Bronchial epithelial cell (primary cell): ENCODE results near the gene FAM20A. TPM values are rescaled to one million over a fixed set of nuclear protein-coding genes. Genes with fewer than 3 reads are reported as not detected.

Experiments
- DNase-seq: peaks from one replicate; pipeline ENCODE4 v3.0.0-alpha.2; 2010; ENCODE audit warnings: low read depth
- FAIRE-seq: peaks from 2 replicates; lab custom pipeline; 2011; peaks lifted over from hg19 to GRCh38; lab: Jason Lieb, UNC
- H3K27me3 ChIP-seq: 2 replicates; pipeline ENCODE4 v1.5.1; 2011; ENCODE audit warnings: low read length; ENCODE audit not compliant: control insufficient read depth, insufficient read depth
- H3K36me3 ChIP-seq: 2 replicates; pipeline ENCODE4 v1.5.1; 2011; ENCODE audit warnings: low read length; ENCODE audit not compliant: control insufficient read depth, insufficient read depth
- H3K4me3 ChIP-seq: 2 replicates; pipeline ENCODE4 v1.5.1; 2011; ENCODE audit warnings: mild to moderate bottlenecking, low read depth, low read length, control low read depth
- total RNA-seq: library from RNA; depleted of rRNA; stranded (reverse); fragments of >200 nt; gene quantifications from 2 replicates; pipeline ENCODE4 v1.2.1, GENCODE V29; 2014
- TF ChIP-seq, protein P1 (sequence below): IDR thresholded peaks from 2 replicates; pipeline ENCODE4 v1.5.1; 2011; ENCODE audit warnings: mild to moderate bottlenecking, moderate library complexity, low read length, control low read depth, inconsistent platforms; ENCODE audit not compliant: insufficient read depth, severe bottlenecking

FAM20A gene
- total RNA-seq, 1 donor from 2014 or later, result 0.26 TPM

DNA sequence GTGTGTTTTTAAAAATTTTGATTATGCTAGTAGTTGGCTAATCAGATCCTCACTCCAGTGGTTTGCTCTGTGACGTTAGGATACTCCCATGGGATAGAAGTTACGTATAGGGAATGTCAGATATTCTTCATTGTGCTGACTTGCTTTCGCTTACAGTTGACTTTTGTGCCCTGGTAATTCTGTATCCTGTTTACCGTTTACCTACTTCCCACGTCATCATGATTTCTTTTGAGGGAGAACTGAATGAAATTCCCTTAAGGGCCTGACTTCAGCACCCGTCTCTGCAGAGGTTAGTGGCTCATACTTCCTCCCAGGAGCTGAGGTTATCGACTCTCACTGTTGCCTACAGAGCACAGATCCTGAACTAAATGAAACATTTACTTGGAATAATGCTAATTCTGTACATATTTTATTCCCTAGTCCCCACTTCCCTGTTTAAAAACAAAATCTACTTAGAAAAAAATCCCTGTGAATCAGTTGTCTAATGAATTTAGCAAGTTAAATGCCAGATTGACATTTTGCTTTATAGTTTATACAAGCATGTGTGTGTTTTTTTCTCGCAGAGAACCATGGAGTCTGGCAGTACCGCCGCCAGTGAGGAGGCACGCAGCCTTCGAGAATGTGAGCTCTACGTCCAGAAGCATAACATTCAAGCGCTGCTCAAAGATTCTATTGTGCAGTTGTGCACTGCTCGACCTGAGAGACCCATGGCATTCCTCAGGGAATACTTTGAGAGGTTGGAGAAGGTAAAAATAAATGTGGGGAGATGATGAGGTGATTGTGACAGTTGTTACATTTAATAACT, 86.1 kb downstream of the FAM20A start:
- Histone ChIP-seq H3K27me3 (no peaks in the 10 kb centered on the region), H3K4me3 (peak overlapping the region; percentile 11), H3K36me3 (peaks cover 11% of the 10 kb centered on the region)
- DNase-seq (peak; percentile 86), FAIRE-seq (no peak)
- TF ChIP-seq, protein P1, sequence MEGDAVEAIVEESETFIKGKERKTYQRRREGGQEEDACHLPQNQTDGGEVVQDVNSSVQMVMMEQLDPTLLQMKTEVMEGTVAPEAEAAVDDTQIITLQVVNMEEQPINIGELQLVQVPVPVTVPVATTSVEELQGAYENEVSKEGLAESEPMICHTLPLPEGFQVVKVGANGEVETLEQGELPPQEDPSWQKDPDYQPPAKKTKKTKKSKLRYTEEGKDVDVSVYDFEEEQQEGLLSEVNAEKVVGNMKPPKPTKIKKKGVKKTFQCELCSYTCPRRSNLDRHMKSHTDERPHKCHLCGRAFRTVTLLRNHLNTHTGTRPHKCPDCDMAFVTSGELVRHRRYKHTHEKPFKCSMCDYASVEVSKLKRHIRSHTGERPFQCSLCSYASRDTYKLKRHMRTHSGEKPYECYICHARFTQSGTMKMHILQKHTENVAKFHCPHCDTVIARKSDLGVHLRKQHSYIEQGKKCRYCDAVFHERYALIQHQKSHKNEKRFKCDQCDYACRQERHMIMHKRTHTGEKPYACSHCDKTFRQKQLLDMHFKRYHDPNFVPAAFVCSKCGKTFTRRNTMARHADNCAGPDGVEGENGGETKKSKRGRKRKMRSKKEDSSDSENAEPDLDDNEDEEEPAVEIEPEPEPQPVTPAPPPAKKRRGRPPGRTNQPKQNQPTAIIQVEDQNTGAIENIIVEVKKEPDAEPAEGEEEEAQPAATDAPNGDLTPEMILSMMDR, result no peak

DNA sequence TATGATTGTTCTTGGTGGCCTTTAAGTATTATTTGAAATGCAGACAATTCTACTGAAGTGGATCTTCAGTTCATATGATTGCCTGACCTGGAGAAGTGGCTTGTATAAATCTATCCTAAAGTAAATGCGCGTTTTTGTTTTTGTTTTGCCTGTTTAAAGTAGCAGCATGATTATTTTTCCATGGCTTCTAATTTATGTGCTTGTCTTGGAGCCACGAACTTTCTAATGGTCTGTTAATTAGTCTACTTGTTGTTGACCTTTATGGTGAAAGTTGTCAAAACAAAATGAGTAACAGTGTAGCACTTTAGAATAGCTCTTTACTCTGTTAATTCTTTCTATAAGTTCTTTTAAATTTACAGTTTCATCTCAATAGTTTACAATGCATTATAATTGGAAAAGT, 87.2 kb downstream of the FAM20A start:
- FAIRE-seq (no peak), DNase-seq (no peak)
- H3K4me3 ChIP-seq, result peak overlapping the region; percentile 90
- TF ChIP-seq, protein P1, result no peak
- H3K27me3 ChIP-seq, result no peaks in the 10 kb centered on the region
- H3K36me3 ChIP-seq, result peaks cover 10% of the 10 kb centered on the region

DNA sequence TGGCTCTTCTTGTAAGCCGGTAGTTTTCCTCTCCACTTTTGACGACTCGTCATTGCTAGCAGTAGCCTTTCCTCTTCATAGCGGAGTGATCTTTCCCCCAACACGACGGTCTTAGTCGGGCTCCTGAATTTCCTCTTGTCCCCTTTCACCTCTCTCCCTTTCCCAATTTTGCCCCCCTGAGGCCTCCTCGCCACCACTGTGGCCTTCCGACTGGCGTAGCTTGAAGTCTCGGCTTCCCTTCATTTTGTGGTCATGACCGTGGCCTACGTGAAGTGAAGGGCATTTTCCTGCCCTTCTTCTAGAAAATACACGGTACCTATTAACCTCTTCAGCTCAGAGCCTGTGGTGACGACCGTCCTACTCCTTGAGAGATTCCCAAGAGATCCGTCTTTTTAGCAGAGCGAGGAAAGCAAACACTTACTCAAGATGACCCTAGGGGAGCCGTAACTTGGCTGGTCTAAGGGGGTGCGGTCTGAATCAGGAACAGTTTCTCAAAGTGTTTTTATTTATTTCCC, 88.2 kb downstream of the FAM20A start:
- TF ChIP-seq, protein P1, result no peak
- Histone ChIP-seq H3K27me3 (no peaks in the 10 kb centered on the region), H3K36me3 (peaks cover 8% of the 10 kb centered on the region), H3K4me3 (peak overlapping the region; percentile 90)
- DNase-seq (peak; percentile 49), FAIRE-seq (no peak)

DNA sequence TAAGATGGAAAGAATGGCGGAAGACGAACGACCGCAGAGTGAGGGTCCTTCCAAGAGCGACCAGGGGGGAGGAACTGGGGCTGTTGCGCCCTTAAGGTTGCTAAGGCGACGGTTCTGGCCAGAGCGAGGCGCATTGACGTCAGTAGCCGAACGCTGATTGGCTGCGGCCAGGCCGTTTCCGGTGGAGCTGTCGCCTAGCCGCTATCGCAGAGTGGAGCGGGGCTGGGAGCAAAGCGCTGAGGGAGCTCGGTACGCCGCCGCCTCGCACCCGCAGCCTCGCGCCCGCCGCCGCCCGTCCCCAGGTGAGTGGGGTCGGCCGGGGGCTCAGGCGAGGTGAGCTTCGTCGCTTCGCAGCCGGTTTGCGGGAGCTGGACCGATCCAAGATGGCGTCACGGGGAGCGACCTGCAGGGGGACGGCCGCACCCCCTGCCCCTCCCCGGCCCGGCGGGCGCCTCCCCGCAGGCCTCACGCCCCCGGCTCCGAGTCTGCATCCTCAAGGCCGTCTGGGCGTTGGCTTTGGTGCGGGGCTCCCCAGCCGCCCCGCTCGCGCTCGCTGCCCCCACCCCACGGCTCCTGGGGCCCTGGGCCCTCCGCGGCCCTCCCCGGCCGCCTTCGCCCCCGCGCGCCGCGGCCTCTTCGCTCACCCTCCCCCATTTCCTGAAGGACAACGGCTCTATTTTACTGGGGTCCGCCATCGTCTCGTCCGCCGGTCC, 88.8 kb downstream of the FAM20A start, which contains the start of gene PRKAR1A:
Gene PRKAR1A (plus strand): TSS at position 184 of the 713 bp plus-strand sequence. CDS start 2,970 bp downstream, outside the sequence.
- DNase-seq (peak; percentile 87), FAIRE-seq (no peak)
- H3K4me3 ChIP-seq, result peak within 1 kb of the TSS; percentile 90

DNA sequence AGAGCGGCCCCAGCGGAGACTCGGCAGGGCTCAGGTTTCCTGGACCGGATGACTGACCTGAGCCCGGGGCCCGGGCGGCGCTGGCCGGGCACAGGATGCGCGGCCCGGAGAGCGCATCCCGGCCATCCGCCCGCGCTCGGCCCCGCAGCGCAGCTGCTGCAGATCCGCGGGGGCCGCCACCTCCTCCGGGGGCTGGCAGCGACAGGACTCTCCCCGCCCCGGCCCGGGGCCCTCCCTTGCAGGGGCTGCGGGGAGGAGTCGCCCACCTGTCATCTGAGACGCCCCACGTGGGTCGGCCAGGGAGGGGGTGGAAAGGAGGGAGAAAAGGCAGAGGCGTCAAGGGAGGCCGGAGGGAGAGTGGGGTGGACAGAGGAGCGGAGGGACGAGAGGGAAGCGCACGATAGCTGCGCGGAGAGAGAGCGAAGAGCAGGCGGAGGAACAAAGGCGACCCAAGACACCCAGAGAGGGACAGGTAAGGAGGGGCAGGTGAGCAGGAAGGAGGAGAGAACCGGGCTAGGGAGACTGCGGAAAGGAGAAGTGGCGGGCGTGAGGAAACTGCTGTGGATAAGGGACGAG, 89.4 kb downstream of the FAM20A start:
- Histone ChIP-seq H3K4me3 (peak overlapping the region; percentile 90), H3K27me3 (no peaks in the 10 kb centered on the region), H3K36me3 (peaks cover 2% of the 10 kb centered on the region)
- no peak for FAIRE-seq
- TF ChIP-seq, protein P1, result peak; percentile 2
- peak; percentile 23 for DNase-seq

More for the DNA sequence above, 88.8 kb downstream of the FAM20A start, which contains the start of gene PRKAR1A:
- TF ChIP-seq, protein P1, result peak; percentile 3
- H3K36me3 ChIP-seq, result peaks cover 4% of the 10 kb centered on the region
- H3K27me3 ChIP-seq, result no peaks in the 10 kb centered on the region
